Astrocyte (in vitro differentiated cells and primary cell): Measurements from ENCODE around the gene ACOT11. TPM values are rescaled to one million over a fixed set of nuclear protein-coding genes. Genes with fewer than 3 reads are reported as not detected.

Experiments
- DNase-seq: peaks from one replicate; pipeline ENCODE4 v3.0.0-alpha.2; 2010; ENCODE audit warnings: low read depth
- FAIRE-seq: peaks from 2 replicates; lab custom pipeline; 2011; peaks lifted over from hg19 to GRCh38; lab: Jason Lieb, UNC
- H2AFZ ChIP-seq: 2 replicates; pipeline ENCODE4 v1.6.0; 2012; ENCODE audit warnings: low read depth, low read length, inconsistent platforms
- H3K27ac ChIP-seq: 2 replicates; pipeline ENCODE4 v1.5.1; 2011; ENCODE audit warnings: low read depth, low read length, inconsistent platforms
- H3K27me3 ChIP-seq: 2 replicates; pipeline ENCODE4 v1.6.0; 2011; ENCODE audit warnings: low read length, inconsistent platforms; ENCODE audit not compliant: insufficient read depth
- H3K36me3 ChIP-seq: 2 replicates; pipeline ENCODE4 v1.5.1; 2011; ENCODE audit warnings: low read length, inconsistent platforms; ENCODE audit not compliant: insufficient read depth
- H3K4me1 ChIP-seq: 2 replicates; pipeline ENCODE4 v1.5.1; 2011; ENCODE audit warnings: low read length, inconsistent platforms; ENCODE audit not compliant: insufficient read depth
- H3K4me2 ChIP-seq: 2 replicates; pipeline ENCODE4 v1.6.0; 2012; ENCODE audit warnings: low read length, inconsistent platforms
- H3K4me3 ChIP-seq: 2 replicates; pipeline ENCODE4 v1.5.1; 2011; ENCODE audit warnings: low read depth, mild to moderate bottlenecking, low read length, inconsistent platforms; ENCODE audit not compliant: insufficient read depth
- H3K79me2 ChIP-seq: 2 replicates; pipeline ENCODE4 v1.6.0; 2012; ENCODE audit warnings: mild to moderate bottlenecking, low read length, inconsistent platforms; ENCODE audit not compliant: insufficient read depth
- H3K9ac ChIP-seq: 2 replicates; pipeline ENCODE4 v1.6.0; 2012; ENCODE audit warnings: mild to moderate bottlenecking, low read length, inconsistent platforms
- H3K9me3 ChIP-seq: 2 replicates; pipeline ENCODE4 v1.5.1; 2012; ENCODE audit warnings: low read depth, mild to moderate bottlenecking, low read length, inconsistent platforms; ENCODE audit not compliant: insufficient read depth
- H4K20me1 ChIP-seq: 2 replicates; pipeline ENCODE4 v1.6.0; 2012; ENCODE audit warnings: low read length, inconsistent platforms; ENCODE audit not compliant: insufficient read depth
- H3K27ac Mint-ChIP-seq: one replicate; pipeline ENCODE4 v1.8.0; 2021; ENCODE audit warnings: mild to moderate bottlenecking, mixed read lengths; ENCODE audit not compliant: unreplicated experiment
- H3K27me3 Mint-ChIP-seq: one replicate; pipeline ENCODE4 v1.8.0; 2021; ENCODE audit warnings: low read depth, mixed read lengths; ENCODE audit not compliant: unreplicated experiment
- H3K36me3 Mint-ChIP-seq: one replicate; pipeline ENCODE4 v1.8.0; 2021; ENCODE audit warnings: low read depth, mixed read lengths; ENCODE audit not compliant: unreplicated experiment
- H3K4me1 Mint-ChIP-seq: one replicate; pipeline ENCODE4 v1.8.0; 2021; ENCODE audit warnings: low read depth, mixed read lengths; ENCODE audit not compliant: unreplicated experiment
- H3K4me3 Mint-ChIP-seq: one replicate; pipeline ENCODE4 v1.8.0; 2021; ENCODE audit warnings: mild to moderate bottlenecking, moderate library complexity, mixed read lengths; ENCODE audit not compliant: unreplicated experiment
- H3K9me3 Mint-ChIP-seq: one replicate; pipeline ENCODE4 v1.8.0; 2021; ENCODE audit warnings: mild to moderate bottlenecking, mixed read lengths; ENCODE audit not compliant: unreplicated experiment
- CTCF ChIP-seq: IDR thresholded peaks from 2 replicates; pipeline ENCODE4 v1.5.1; 2011; ENCODE audit warnings: low read depth, mild to moderate bottlenecking, inconsistent platforms, low read length, moderate library complexity; ENCODE audit not compliant: insufficient read depth
- EZH2 ChIP-seq: IDR thresholded peaks from 2 replicates; pipeline ENCODE4 v1.6.1; 2012; ENCODE audit warnings: mild to moderate bottlenecking, low read length, inconsistent platforms; ENCODE audit not compliant: insufficient read depth
- total RNA-seq: library from RNA; stranded (reverse); gene quantifications from 2 replicates; pipeline ENCODE4 v1.2.1, GENCODE V29; 2021

The ACOT11 gene
- total RNA-seq, 1 donor from 2014 or later: 1.5 TPM

- Mint-ChIP-seq H3K36me3 (no peaks in the 10 kb centered on the region), H3K4me3 (no peak overlapping the region), H3K27ac (no peak overlapping the region), H3K4me1 (peaks cover 2% of the 10 kb centered on the region), H3K27me3 (peaks cover 12% of the 10 kb centered on the region), H3K9me3 (peaks cover 8% of the 10 kb centered on the region)
- no peak overlapping the region for H3K27ac ChIP-seq
- no peak overlapping the region for H2AFZ ChIP-seq
- H3K4me2 ChIP-seq: no peak overlapping the region
- H4K20me1 ChIP-seq: no peaks in the 10 kb centered on the region
- H3K27me3 ChIP-seq: no peaks in the 10 kb centered on the region
- DNase-seq (no peak), FAIRE-seq (no peak)
- H3K9ac ChIP-seq: no peak overlapping the region
- H3K4me1 ChIP-seq: no peaks in the 10 kb centered on the region
- H3K9me3 ChIP-seq: no peaks in the 10 kb centered on the region
- no peaks in the 10 kb centered on the region for H3K36me3 ChIP-seq
- no peak for TF ChIP-seq EZH2
- TF ChIP-seq CTCF: no peak
- no peaks in the 10 kb centered on the region for H3K79me2 ChIP-seq
- no peak overlapping the region for H3K4me3 ChIP-seq
Measured at GRCh38 chr1:54551891-54552290, 3.9 kb downstream of the ACOT11 start.

- Histone ChIP-seq H3K4me2 (no peak overlapping the region), H3K4me1 (no peaks in the 10 kb centered on the region), H3K27me3 (no peaks in the 10 kb centered on the region), H3K4me3 (no peak overlapping the region), H4K20me1 (no peaks in the 10 kb centered on the region), H3K79me2 (no peaks in the 10 kb centered on the region), H3K36me3 (no peaks in the 10 kb centered on the region), H3K27ac (no peak overlapping the region), H3K9me3 (no peaks in the 10 kb centered on the region), H3K9ac (no peak overlapping the region), H2AFZ (no peak overlapping the region)
- peaks cover 8% of the 10 kb centered on the region for H3K9me3 Mint-ChIP-seq
- no peak for TF ChIP-seq EZH2
- no peak for TF ChIP-seq CTCF
- H3K4me3 Mint-ChIP-seq: no peak overlapping the region
- H3K4me1 Mint-ChIP-seq: no peaks in the 10 kb centered on the region
- H3K27ac Mint-ChIP-seq: no peak overlapping the region
- no peaks in the 10 kb centered on the region for H3K36me3 Mint-ChIP-seq
- H3K27me3 Mint-ChIP-seq: peaks cover 13% of the 10 kb centered on the region
- no peak for DNase-seq
- FAIRE-seq: no peak
Measured at GRCh38 chr1:54553602-54554313, 5.7 kb downstream of the ACOT11 start.

- DNase-seq: no peak
- Histone ChIP-seq H3K36me3 (no peaks in the 10 kb centered on the region), H3K79me2 (no peaks in the 10 kb centered on the region), H3K4me2 (no peak overlapping the region), H3K27me3 (no peaks in the 10 kb centered on the region), H4K20me1 (no peaks in the 10 kb centered on the region), H3K4me3 (no peak overlapping the region), H3K9ac (no peak overlapping the region), H3K27ac (no peak overlapping the region), H3K4me1 (no peaks in the 10 kb centered on the region), H2AFZ (no peak overlapping the region), H3K9me3 (no peaks in the 10 kb centered on the region)
- no peak overlapping the region for H3K4me3 Mint-ChIP-seq
- H3K9me3 Mint-ChIP-seq: peaks cover 8% of the 10 kb centered on the region
- H3K36me3 Mint-ChIP-seq: no peaks in the 10 kb centered on the region
- no peak for TF ChIP-seq CTCF
- no peak for TF ChIP-seq EZH2
- H3K4me1 Mint-ChIP-seq: no peaks in the 10 kb centered on the region
- H3K27ac Mint-ChIP-seq: no peak overlapping the region
- H3K27me3 Mint-ChIP-seq: peaks cover 7% of the 10 kb centered on the region
- no peak for FAIRE-seq
Measured at GRCh38 chr1:54556110-54556509, 8.1 kb downstream of the ACOT11 start.
